Measurements from ENCODE around the gene ERCC6.

DNA sequence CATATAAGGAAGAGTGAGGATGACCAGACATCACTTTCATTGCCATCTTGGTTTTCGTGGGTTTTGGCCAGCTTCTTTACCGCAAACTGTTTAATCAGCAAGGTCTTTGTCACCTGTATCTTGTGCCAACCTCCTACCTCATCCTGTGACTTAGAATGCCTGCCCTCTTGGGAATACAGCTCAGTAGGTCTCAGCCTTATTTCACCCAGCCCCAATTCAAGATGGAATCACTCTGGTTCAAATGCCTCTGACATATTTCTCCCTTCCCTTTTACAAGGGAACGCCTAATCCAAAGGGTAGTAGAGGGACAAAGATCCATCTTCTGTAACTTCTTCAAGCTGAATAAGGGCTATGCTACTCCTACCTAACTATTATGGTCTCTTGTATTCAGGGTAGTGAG, 4.7 kb upstream of the ERCC6 start:
- TF ChIP-seq NFIC (IDR thresholded peaks at IDR 0.05) = no peak
- TF ChIP-seq, protein P1, sequence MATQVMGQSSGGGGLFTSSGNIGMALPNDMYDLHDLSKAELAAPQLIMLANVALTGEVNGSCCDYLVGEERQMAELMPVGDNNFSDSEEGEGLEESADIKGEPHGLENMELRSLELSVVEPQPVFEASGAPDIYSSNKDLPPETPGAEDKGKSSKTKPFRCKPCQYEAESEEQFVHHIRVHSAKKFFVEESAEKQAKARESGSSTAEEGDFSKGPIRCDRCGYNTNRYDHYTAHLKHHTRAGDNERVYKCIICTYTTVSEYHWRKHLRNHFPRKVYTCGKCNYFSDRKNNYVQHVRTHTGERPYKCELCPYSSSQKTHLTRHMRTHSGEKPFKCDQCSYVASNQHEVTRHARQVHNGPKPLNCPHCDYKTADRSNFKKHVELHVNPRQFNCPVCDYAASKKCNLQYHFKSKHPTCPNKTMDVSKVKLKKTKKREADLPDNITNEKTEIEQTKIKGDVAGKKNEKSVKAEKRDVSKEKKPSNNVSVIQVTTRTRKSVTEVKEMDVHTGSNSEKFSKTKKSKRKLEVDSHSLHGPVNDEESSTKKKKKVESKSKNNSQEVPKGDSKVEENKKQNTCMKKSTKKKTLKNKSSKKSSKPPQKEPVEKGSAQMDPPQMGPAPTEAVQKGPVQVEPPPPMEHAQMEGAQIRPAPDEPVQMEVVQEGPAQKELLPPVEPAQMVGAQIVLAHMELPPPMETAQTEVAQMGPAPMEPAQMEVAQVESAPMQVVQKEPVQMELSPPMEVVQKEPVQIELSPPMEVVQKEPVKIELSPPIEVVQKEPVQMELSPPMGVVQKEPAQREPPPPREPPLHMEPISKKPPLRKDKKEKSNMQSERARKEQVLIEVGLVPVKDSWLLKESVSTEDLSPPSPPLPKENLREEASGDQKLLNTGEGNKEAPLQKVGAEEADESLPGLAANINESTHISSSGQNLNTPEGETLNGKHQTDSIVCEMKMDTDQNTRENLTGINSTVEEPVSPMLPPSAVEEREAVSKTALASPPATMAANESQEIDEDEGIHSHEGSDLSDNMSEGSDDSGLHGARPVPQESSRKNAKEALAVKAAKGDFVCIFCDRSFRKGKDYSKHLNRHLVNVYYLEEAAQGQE (IDR thresholded peaks at IDR 0.05; ENCODE audit: low read depth) = no peak
- TF ChIP-seq TEAD4 (IDR thresholded peaks at IDR 0.05) = no peak
- TF ChIP-seq CREB1 (IDR thresholded peaks at IDR 0.05; ENCODE audit: low read depth) = no peak
- no peak for TF ChIP-seq TCF12 (IDR thresholded peaks at IDR 0.05; ENCODE audit: low read depth)
- no peak for TF ChIP-seq EP300 (IDR thresholded peaks at IDR 0.05; ENCODE audit: borderline replicate concordance)

Data from Ishikawa (cell line).